Measurements from ENCODE around the gene KCNC2.

- TF ChIP-seq, protein P1, sequence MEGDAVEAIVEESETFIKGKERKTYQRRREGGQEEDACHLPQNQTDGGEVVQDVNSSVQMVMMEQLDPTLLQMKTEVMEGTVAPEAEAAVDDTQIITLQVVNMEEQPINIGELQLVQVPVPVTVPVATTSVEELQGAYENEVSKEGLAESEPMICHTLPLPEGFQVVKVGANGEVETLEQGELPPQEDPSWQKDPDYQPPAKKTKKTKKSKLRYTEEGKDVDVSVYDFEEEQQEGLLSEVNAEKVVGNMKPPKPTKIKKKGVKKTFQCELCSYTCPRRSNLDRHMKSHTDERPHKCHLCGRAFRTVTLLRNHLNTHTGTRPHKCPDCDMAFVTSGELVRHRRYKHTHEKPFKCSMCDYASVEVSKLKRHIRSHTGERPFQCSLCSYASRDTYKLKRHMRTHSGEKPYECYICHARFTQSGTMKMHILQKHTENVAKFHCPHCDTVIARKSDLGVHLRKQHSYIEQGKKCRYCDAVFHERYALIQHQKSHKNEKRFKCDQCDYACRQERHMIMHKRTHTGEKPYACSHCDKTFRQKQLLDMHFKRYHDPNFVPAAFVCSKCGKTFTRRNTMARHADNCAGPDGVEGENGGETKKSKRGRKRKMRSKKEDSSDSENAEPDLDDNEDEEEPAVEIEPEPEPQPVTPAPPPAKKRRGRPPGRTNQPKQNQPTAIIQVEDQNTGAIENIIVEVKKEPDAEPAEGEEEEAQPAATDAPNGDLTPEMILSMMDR (IDR thresholded peaks at IDR 0.05): no peak
- TF ChIP-seq POLR2A (IDR thresholded peaks at IDR 0.05): no peak
These were observed 144.2 kb downstream of the KCNC2 start for GRCh38 chr12:75065482-75065881.

All from heart left ventricle (tissue), 13 donors.